Heart left ventricle (tissue), 13 donors: ENCODE measurements around the gene MVB12A.

Experiments
- CTCF ChIP-seq, 12 donors: fragments of 200-600 bp; sonication (generic) in 4 of 12; IDR thresholded peaks; one replicate each; pipeline versions ENCODE4 v1.5.0 to v1.8.0; 2018 to 2022; ENCODE audit warnings: antibody characterized with exemption in 12 of 12, mild to moderate bottlenecking in 5 of 12
- POLR2A ChIP-seq, 2 donors: fragments of 450-650 bp; IDR thresholded peaks; one replicate each; pipeline ENCODE4 v1.6.1; 2017; ENCODE audit warnings: antibody characterized with exemption in 2 of 2, mild to moderate bottlenecking in 2 of 2, moderate library complexity in 2 of 2
- donor health status: ischemic (EF 13 %, LVEDD 7.1; RV severe dilation, severe dysfunction).
- donor health status: DM: no; HTN: yes; CAD: no.
- donor health status: DM: no; HTN: no; CAD: no.
- donor health status: ischemic (EF 25% LVEDD 6.9; RV normal size, moderate dysfunction).
- donor health status: ischemic (EF 25% LVEDD 5.7; RV mildly dilated, moderate dysfunction).
- donor health status: ischemic (EF 35%, LVEDD 5.7; RV mildly dilated, moderate dysfunction).
- donor health status: nonischemic (EF 11% LVEDD 7.7; RV severe dilation, severe dysfunction).
- donor health status: DM: yes; HTN: yes; CAD: no.
- donor health status: PGD.
- donor health status: ischemic (EF 29% LVEDD 5.4; RV normal size, mild dysfunction).
- donor health status: nonischemic (EF 23%, LVEDD 6.1; RV moderate dilation, normal function).

- TF ChIP-seq CTCF (IDR thresholded peaks at IDR 0.05) (no peak), POLR2A (IDR thresholded peaks at IDR 0.05) (no peak)
Observed at GRCh38 chr19:17402982-17403855, 16.6 kb upstream of the MVB12A start.
